Urinary bladder (tissue), 4 donors: ENCODE results near the gene ST6GALNAC1. TPM values are rescaled to one million over a fixed set of nuclear protein-coding genes. Genes with fewer than 3 reads are reported as not detected.
"Not testable (repeated sequence)": the region's sequence is repeated elsewhere in the genome, so short reads cannot be mapped to it uniquely, and the experiment has no call there.

Experiments
- DNase-seq: peaks from one replicate; pipeline ENCODE4 v3.0.0-alpha.2; 2015; ENCODE audit errors: extremely low spot score
- H3K27ac ChIP-seq: one replicate; pipeline ENCODE4 v1.5.1; 2013; ENCODE audit warnings: low read depth, mild to moderate bottlenecking, moderate library complexity
- H3K36me3 ChIP-seq: one replicate; pipeline ENCODE4 v1.6.1; 2013; ENCODE audit warnings: mild to moderate bottlenecking, moderate library complexity; ENCODE audit not compliant: insufficient read depth
- H3K4me1 ChIP-seq: one replicate; pipeline ENCODE4 v1.6.1; 2013; ENCODE audit warnings: mild to moderate bottlenecking, moderate library complexity; ENCODE audit not compliant: insufficient read depth
- H3K4me3 ChIP-seq: one replicate; pipeline ENCODE4 v1.5.1; 2013; ENCODE audit warnings: low read depth, low read length
- WGBS: extraction: QIAGEN DNeasy Blood & Tissue Kit; methylation state at CpG from one replicate; pipeline ENCODE4 v1.1.7; 2013; 5-methylcytosine and 5-hydroxymethylcytosine counted together
- polyA plus RNA-seq: library from polyadenylated mRNA; stranded (reverse); fragments of 200-250 nt; gene quantifications from one replicate; pipeline ENCODE4 v1.2.3, GENCODE V29; 2013
- total RNA-seq: library from RNA; depleted of rRNA; stranded (reverse); fragments of >200 nt; gene quantifications from one replicate; pipeline ENCODE4 v1.2.3, GENCODE V29; 2014
- donor health status: healthy with polysubstance abuse.
- donor health status: healthy.

ST6GALNAC1 gene
- total and polyA plus RNA-seq, 2 donors: 0.42 to 4.2 TPM

- 94% methylated on average over 13 of the region's 13 CpGs for WGBS
- DNase-seq: no peak
- Histone ChIP-seq H3K36me3 (no peaks in the 10 kb centered on the region), H3K4me1 (no peaks in the 10 kb centered on the region), H3K4me3 (no peak overlapping the region), H3K27ac (no peak overlapping the region)
These were observed 16.0 kb downstream of the ST6GALNAC1 start for GRCh38 chr17:76627510-76627909.

GRCh38 chr17:76626442-76626841, 17.1 kb downstream of the ST6GALNAC1 start:
- H3K4me3 ChIP-seq: no peak overlapping the region
- H3K36me3 ChIP-seq: no peaks in the 10 kb centered on the region
- H3K27ac ChIP-seq: no peak overlapping the region
- DNase-seq: no peak
- WGBS: 64% methylated on average over 11 of the region's 11 CpGs
- H3K4me1 ChIP-seq: no peaks in the 10 kb centered on the region

GRCh38 chr17:76625496-76625895, 18.1 kb downstream of the ST6GALNAC1 start:
- Histone ChIP-seq H3K36me3 (no peaks in the 10 kb centered on the region), H3K27ac (no peak overlapping the region), H3K4me3 (no peak overlapping the region), H3K4me1 (no peaks in the 10 kb centered on the region)
- DNase-seq: no peak
- 80% methylated on average over 6 of the region's 6 CpGs for WGBS

GRCh38 chr17:76623271-76624146, 20.0 kb downstream of the ST6GALNAC1 start:
- Histone ChIP-seq H3K27ac (no peak overlapping the region), H3K36me3 (no peaks in the 10 kb centered on the region), H3K4me3 (no peak overlapping the region), H3K4me1 (no peaks in the 10 kb centered on the region)
- DNase-seq: no peak
- WGBS: 23% methylated on average over 18 of the region's 18 CpGs

- no peaks in the 10 kb centered on the region for H3K36me3 ChIP-seq
- no peak for DNase-seq
- no peak overlapping the region for H3K4me3 ChIP-seq
- 75% methylated on average over 2 of the region's 2 CpGs for WGBS
- H3K27ac ChIP-seq: no peak overlapping the region
- no peaks in the 10 kb centered on the region for H3K4me1 ChIP-seq
These were observed 25.7 kb downstream of the ST6GALNAC1 start for GRCh38 chr17:76617838-76618237.

- whole genome bisulfite sequencing: 93% methylated on average over 28 of the region's 28 CpGs
- no peak for DNase-seq
- no peak overlapping the region for H3K27ac ChIP-seq
- no peaks in the 10 kb centered on the region for H3K36me3 ChIP-seq
- H3K4me3 ChIP-seq: no peak overlapping the region
- H3K4me1 ChIP-seq: no peaks in the 10 kb centered on the region
These were observed 28.5 kb downstream of the ST6GALNAC1 start for GRCh38 chr17:76614912-76615617.

GRCh38 chr17:76614064-76614759, 29.3 kb downstream of the ST6GALNAC1 start:
- H3K4me1 ChIP-seq, H3K36me3 ChIP-seq, H3K27ac ChIP-seq, DNase-seq, H3K4me3 ChIP-seq: not testable (repeated sequence)
- WGBS: 71% methylated on average over 13 of the region's 13 CpGs

GRCh38 chr17:76612977-76613851, 30.3 kb downstream of the ST6GALNAC1 start:
- H3K36me3 ChIP-seq: no peaks in the 10 kb centered on the region
- H3K4me1 ChIP-seq: no peaks in the 10 kb centered on the region
- no peak for DNase-seq
- H3K4me3 ChIP-seq: no peak overlapping the region
- no peak overlapping the region for H3K27ac ChIP-seq
- WGBS: 78% methylated on average over 17 of the region's 17 CpGs

- H3K4me3 ChIP-seq: no peak overlapping the region
- DNase-seq: no peak
- H3K27ac ChIP-seq: no peak overlapping the region
- no peaks in the 10 kb centered on the region for H3K4me1 ChIP-seq
- 81% methylated on average over 4 of the region's 4 CpGs for WGBS
- no peaks in the 10 kb centered on the region for H3K36me3 ChIP-seq
These were observed 31.1 kb downstream of the ST6GALNAC1 start for GRCh38 chr17:76612465-76612864.

GRCh38 chr17:76611758-76612157, 31.8 kb downstream of the ST6GALNAC1 start:
- WGBS: 93% methylated on average over 4 of the region's 4 CpGs
- Histone ChIP-seq H3K4me1 (no peaks in the 10 kb centered on the region), H3K27ac (no peak overlapping the region), H3K36me3 (no peaks in the 10 kb centered on the region), H3K4me3 (no peak overlapping the region)
- no peak for DNase-seq

GRCh38 chr17:76611080-76611749, 32.3 kb downstream of the ST6GALNAC1 start:
- not testable (repeated sequence) for H3K4me3 ChIP-seq, DNase-seq, H3K27ac ChIP-seq, H3K4me1 ChIP-seq, H3K36me3 ChIP-seq
- WGBS: 62% methylated on average over 13 of the region's 13 CpGs

- H3K4me3 ChIP-seq, H3K4me1 ChIP-seq, H3K36me3 ChIP-seq, DNase-seq, H3K27ac ChIP-seq: not testable (repeated sequence)
- 60% methylated on average over 1 of the region's 1 CpG for WGBS
These were observed 36.9 kb downstream of the ST6GALNAC1 start for GRCh38 chr17:76606685-76607084.
